ENCODE data around the gene TSPAN15.

GRCh38 chr10:69472142-69472541, 20.9 kb downstream of the TSPAN15 start:
- no peak for TF ChIP-seq CREB1 (CRISPR knock-in tag; IDR thresholded peaks at IDR 0.05; ENCODE audit: low read depth)
- no peak for TF ChIP-seq CTCF (conservative IDR thresholded peaks at IDR 0.05; ENCODE audit: low read depth in 2 of 2)
- no peak for TF ChIP-seq NANOG (IDR thresholded peaks at IDR 0.05; ENCODE audit: borderline replicate concordance)
- TF ChIP-seq EZH2phosphoT487 (IDR thresholded peaks at IDR 0.05; ENCODE audit: unreplicated experiment), result no peak
- TF ChIP-seq EZH2 (IDR thresholded peaks at IDR 0.05; ENCODE audit: low read depth, unreplicated experiment), result no peak
- TF ChIP-seq POLR2AphosphoS5 (IDR thresholded peaks at IDR 0.05; ENCODE audit: low read depth), result no peak
- TF ChIP-seq REST (IDR thresholded peaks at IDR 0.05; ENCODE audit: unreplicated experiment), result no peak
- TF ChIP-seq JUNB (IDR thresholded peaks at IDR 0.05; ENCODE audit: unreplicated experiment), result no peak
- no peak for TF ChIP-seq STAT1 (IDR thresholded peaks at IDR 0.05; ENCODE audit: unreplicated experiment)
- TF ChIP-seq ZNF462 (CRISPR knock-in tag; IDR thresholded peaks at IDR 0.05), result no peak
- TF ChIP-seq ZNF331 (CRISPR knock-in tag; IDR thresholded peaks at IDR 0.05; ENCODE audit: low read depth), result no peak

All from GM23338 (cell line).